ENCODE data around the gene AGPS.

The AGPS gene

GRCh38 chr2:177495945-177496344, 103.4 kb downstream of the AGPS start:
- CTCF ChIA-PET = no interaction called here
- POLR2A ChIA-PET = no interaction called here

GRCh38 chr2:177496921-177497320, 104.3 kb downstream of the AGPS start:
- Histone ChIP-seq H3K36me3 (ENCODE audit: control insufficient read depth in 2 of 2, insufficient read depth in 1 of 2, low read length in 2 of 2) (peaks cover 0 to 9% of the 10 kb centered on the region in 2 experiments; a peak in 1 of 3 replicates), H3K27ac (ENCODE audit: extremely low read depth, low read depth, low read length) (no peak overlapping the region), H3K4me3 (ENCODE audit: low read depth, low read length) (no peak overlapping the region), H3K4me1 (ENCODE audit: control insufficient read depth, insufficient read depth, low read length) (no peaks in the 10 kb centered on the region), H3K9me3 (ENCODE audit: control insufficient read depth, insufficient read depth, low read depth, low read length) (no peaks in the 10 kb centered on the region)
- ChIA-PET CTCF (interaction anchor here (1.1 kb wide), 1 partner anchor 108 kb away, joined by 3 read pairs; no protein-coding TSS in a partner anchor), POLR2A (no interaction called here)
- TF ChIP-seq ZNF658 (tag by site-specific recombination; IDR thresholded peaks at IDR 0.05) (no peak), MZF1 (tag by site-specific recombination; IDR thresholded peaks at IDR 0.05; ENCODE audit: borderline replicate concordance) (no peak), MEIS1 (CRISPR knock-in tag; IDR thresholded peaks at IDR 0.05; ENCODE audit: borderline replicate concordance) (no peak), ZNF488 (tag by site-specific recombination; IDR thresholded peaks at IDR 0.05) (no peak), ZNF433 (tag by site-specific recombination; IDR thresholded peaks at IDR 0.05; ENCODE audit: low read depth) (no peak), ZNF792 (tag by site-specific recombination; IDR thresholded peaks at IDR 0.05) (no peak), ZNF394 (tag by site-specific recombination; IDR thresholded peaks at IDR 0.05; ENCODE audit: borderline replicate concordance) (no peak), ZNF324 (tag by site-specific recombination; IDR thresholded peaks at IDR 0.05) (no peak), ZFP41 (tag by site-specific recombination; IDR thresholded peaks at IDR 0.05; ENCODE audit: borderline replicate concordance) (no peak), ZSCAN30 (tag by site-specific recombination; IDR thresholded peaks at IDR 0.05) (no peak), ZNF302 (tag by site-specific recombination; IDR thresholded peaks at IDR 0.05; ENCODE audit: low read depth) (no peak)

More at GRCh38 chr2:177495945-177496344, 103.4 kb downstream of the AGPS start:
- no peak overlapping the region for H3K4me3 ChIP-seq (ENCODE audit: low read depth, low read length)
- H3K9me3 ChIP-seq (ENCODE audit: control insufficient read depth, insufficient read depth, low read depth, low read length) = no peaks in the 10 kb centered on the region
- no peaks in the 10 kb centered on the region for H3K4me1 ChIP-seq (ENCODE audit: control insufficient read depth, insufficient read depth, low read length)
- no peak for TF ChIP-seq ZNF175 (tag by site-specific recombination; IDR thresholded peaks at IDR 0.05)
- TF ChIP-seq PRDM2 (tag by site-specific recombination; IDR thresholded peaks at IDR 0.05; ENCODE audit: borderline replicate concordance) = no peak
- no peak for TF ChIP-seq ZNF837 (tag by site-specific recombination; IDR thresholded peaks at IDR 0.05)
- no peak overlapping the region for H3K27ac ChIP-seq (ENCODE audit: extremely low read depth, low read depth, low read length)
- peaks cover 0 to 9% of the 10 kb centered on the region in 2 experiments; a peak in 1 of 3 replicates for H3K36me3 ChIP-seq (ENCODE audit: control insufficient read depth in 2 of 2, insufficient read depth in 1 of 2, low read length in 2 of 2)

- Histone ChIP-seq H3K4me3 (ENCODE audit: low read depth, low read length) (no peak overlapping the region), H3K36me3 (ENCODE audit: control insufficient read depth in 2 of 2, insufficient read depth in 1 of 2, low read length in 2 of 2) (no peaks in the 10 kb centered on the region), H3K9me3 (ENCODE audit: control insufficient read depth, insufficient read depth, low read depth, low read length) (no peaks in the 10 kb centered on the region), H3K27ac (ENCODE audit: extremely low read depth, low read depth, low read length) (no peak overlapping the region), H3K4me1 (ENCODE audit: control insufficient read depth, insufficient read depth, low read length) (no peaks in the 10 kb centered on the region)
- CTCF ChIA-PET = interaction anchor here (1.3 kb wide), 1 partner anchor 11 kb away, joined by 4 read pairs; no protein-coding TSS in a partner anchor
- POLR2A ChIA-PET = no interaction called here
- TF ChIP-seq MZF1 (tag by site-specific recombination; IDR thresholded peaks at IDR 0.05; ENCODE audit: borderline replicate concordance) (no peak), ZNF624 (tag by site-specific recombination; IDR thresholded peaks at IDR 0.05) (no peak), ZNF416 (tag by site-specific recombination; IDR thresholded peaks at IDR 0.05) (no peak), ZNF174 (tag by site-specific recombination; IDR thresholded peaks at IDR 0.05) (no peak), ZNF544 (tag by site-specific recombination; IDR thresholded peaks at IDR 0.05) (no peak), ZNF530 (tag by site-specific recombination; IDR thresholded peaks at IDR 0.05; ENCODE audit: low read depth) (no peak), ZNF555 (tag by site-specific recombination; conservative IDR thresholded peaks at IDR 0.05) (no peak), GLI2 (tag by site-specific recombination; IDR thresholded peaks at IDR 0.05; ENCODE audit: borderline replicate concordance, low read depth) (no peak), ATF2 (tag by site-specific recombination; IDR thresholded peaks at IDR 0.05; ENCODE audit: low read depth) (peak; percentile 48; the same call in 1 of the 2 replicates), ZNF645 (tag by site-specific recombination; IDR thresholded peaks at IDR 0.05) (no peak)
Measured at GRCh38 chr2:177501186-177501585, 108.6 kb downstream of the AGPS start.

Data from HEK293 (cell line).